Lower lobe of right lung (tissue), 2 donors: ENCODE measurements around the gene NCLN. TPM values are rescaled to one million over a fixed set of nuclear protein-coding genes. Genes with fewer than 3 reads are reported as not detected.
A peak's percentile ranks its signal among the peaks of the same experiment; 100 is the strongest.

Experiments used
- ATAC-seq, 2 donors: fragments of 200-7000 bp; cut with Tn5 transposase; one replicate each; pipeline ENCODE4 v1.9.1; 2020 to 2022; ENCODE audit warnings: mild to moderate bottlenecking in 2 of 2, moderate library complexity in 2 of 2
- DNase-seq: peaks from one replicate; pipeline ENCODE4 v3.0.0-alpha.2; 2020
- H3K27ac ChIP-seq: fragments of 200-600 bp; one replicate; pipeline ENCODE4 v1.8.0; 2022
- H3K27me3 ChIP-seq: fragments of 200-600 bp; one replicate; pipeline ENCODE4 v1.8.0; 2022; ENCODE audit warnings: low read depth
- H3K36me3 ChIP-seq: fragments of 200-600 bp; one replicate; pipeline ENCODE4 v1.8.0; 2022; ENCODE audit warnings: mild to moderate bottlenecking
- H3K4me1 ChIP-seq: fragments of 200-600 bp; one replicate; pipeline ENCODE4 v1.8.0; 2022
- H3K4me3 ChIP-seq: fragments of 200-600 bp; one replicate; pipeline ENCODE4 v1.8.0; 2022; ENCODE audit warnings: mild to moderate bottlenecking
- H3K9me3 ChIP-seq: fragments of 200-600 bp; one replicate; pipeline ENCODE4 v1.8.0; 2022
- CTCF ChIP-seq: fragments of 200-600 bp; IDR thresholded peaks from one replicate; pipeline ENCODE4 v1.8.0; 2022; ENCODE audit warnings: antibody characterized with exemption, mild to moderate bottlenecking
- intact Hi-C: fragments of 100-400 bp; cut with DNase I; formaldehyde crosslinking; loops from one replicate; pipeline ENCODE4 v1.11.0; 2022
- total RNA-seq: library from RNA; stranded (reverse); fragmentation: NEBNext Ultra II Directional; extraction: Animal tissue kit (Norgen Biotek cat#: 25700); gene quantifications from one replicate; pipeline ENCODE4 v1.2.1, GENCODE V29; 2021
- donor health status: DM: no; HTN: yes; CAD: no; lungs with severe emphysema.

NCLN gene
- total RNA-seq, 1 donor from 2014 or later = 68.8 TPM

- ATAC-seq (no peak), DNase-seq (no peak)
- no peaks in the 10 kb centered on the region for H3K9me3 ChIP-seq
- intact Hi-C loops = no loop called here
- no peaks in the 10 kb centered on the region for H3K27me3 ChIP-seq
- peaks cover 49% of the 10 kb centered on the region for H3K4me1 ChIP-seq
- no peak for TF ChIP-seq CTCF
- H3K27ac ChIP-seq = peak overlapping the region; percentile 81
- H3K4me3 ChIP-seq = no peak overlapping the region
- no peaks in the 10 kb centered on the region for H3K36me3 ChIP-seq
Observed at GRCh38 chr19:3140667-3141038, 45.1 kb upstream of the NCLN start.

GRCh38 chr19:3142292-3142670 is 43.4 kb upstream of the NCLN start:
- peak; percentile 30 to 53 for ATAC-seq
- DNase-seq = no peak

GRCh38 chr19:3142781-3143337 is 42.9 kb upstream of the NCLN start:
- Histone ChIP-seq H3K27me3 (no peaks in the 10 kb centered on the region), H3K4me1 (peaks cover 37% of the 10 kb centered on the region), H3K9me3 (no peaks in the 10 kb centered on the region), H3K4me3 (no peak overlapping the region), H3K27ac (peak overlapping the region; percentile 81), H3K36me3 (no peaks in the 10 kb centered on the region)
- intact Hi-C loops = no loop called here
- no peak for TF ChIP-seq CTCF
- DNase-seq (no peak), ATAC-seq (no peak)

More at GRCh38 chr19:3142292-3142670, 43.4 kb upstream of the NCLN start:
- TF ChIP-seq CTCF = no peak
- Histone ChIP-seq H3K36me3 (no peaks in the 10 kb centered on the region), H3K27me3 (no peaks in the 10 kb centered on the region), H3K27ac (peak overlapping the region; percentile 81), H3K4me1 (peaks cover 42% of the 10 kb centered on the region), H3K9me3 (no peaks in the 10 kb centered on the region), H3K4me3 (no peak overlapping the region)
- intact Hi-C loops = no loop called here

- Histone ChIP-seq H3K9me3 (no peaks in the 10 kb centered on the region), H3K4me3 (no peak overlapping the region), H3K4me1 (peaks cover 29% of the 10 kb centered on the region), H3K27ac (no peak overlapping the region), H3K36me3 (peaks cover 15% of the 10 kb centered on the region), H3K27me3 (no peaks in the 10 kb centered on the region)
- ATAC-seq = peak; percentile 43 to 63
- TF ChIP-seq CTCF = no peak
- peak; percentile 75 for DNase-seq
- intact Hi-C loops = no loop called here
Observed at GRCh38 chr19:3145909-3146676, 39.6 kb upstream of the NCLN start.

- Histone ChIP-seq H3K4me1 (peaks cover 24% of the 10 kb centered on the region), H3K36me3 (peaks cover 21% of the 10 kb centered on the region), H3K4me3 (no peak overlapping the region), H3K27me3 (no peaks in the 10 kb centered on the region), H3K9me3 (no peaks in the 10 kb centered on the region), H3K27ac (no peak overlapping the region)
- intact Hi-C loops = no loop called here
- TF ChIP-seq CTCF = peak; percentile 82
- ATAC-seq = peak; percentile 55 to 57
- DNase-seq = peak; percentile 77
Observed at GRCh38 chr19:3146677-3147100, 39.0 kb upstream of the NCLN start.
